Eye (tissue), 1 donor: ENCODE measurements around the gene UMAD1.

Experiments
- DNase-seq: peaks from one replicate; pipeline ENCODE4 v3.0.0-alpha.2; 2015

UMAD1 gene

DNA sequence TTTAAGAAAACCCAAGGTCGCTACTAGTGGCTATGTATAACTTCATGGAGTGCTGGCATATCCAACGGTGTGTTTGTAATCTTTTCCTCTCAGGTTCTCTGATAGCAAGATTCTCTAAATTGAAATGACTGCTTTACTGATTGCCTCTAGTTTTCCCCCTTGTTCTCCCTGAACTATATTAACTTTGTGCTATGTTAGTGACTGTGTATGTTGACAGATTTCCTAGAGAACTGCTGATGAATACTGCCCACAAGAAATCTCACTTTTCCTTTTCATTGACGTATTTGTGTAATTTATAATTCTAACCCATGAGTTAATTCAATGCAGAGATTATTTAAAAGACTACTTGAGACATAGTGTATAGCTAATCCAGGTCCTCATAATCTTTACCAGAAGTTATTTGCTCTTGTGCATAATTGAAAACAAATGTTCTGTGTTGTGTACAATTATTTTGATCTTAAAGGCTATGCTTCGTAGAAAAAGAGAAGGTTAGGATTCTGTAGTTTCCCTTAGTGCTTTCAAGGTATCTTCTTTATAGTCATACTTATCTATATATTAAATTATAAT, 257.5 kb downstream of the UMAD1 start:
- DNase-seq = no peak

DNA sequence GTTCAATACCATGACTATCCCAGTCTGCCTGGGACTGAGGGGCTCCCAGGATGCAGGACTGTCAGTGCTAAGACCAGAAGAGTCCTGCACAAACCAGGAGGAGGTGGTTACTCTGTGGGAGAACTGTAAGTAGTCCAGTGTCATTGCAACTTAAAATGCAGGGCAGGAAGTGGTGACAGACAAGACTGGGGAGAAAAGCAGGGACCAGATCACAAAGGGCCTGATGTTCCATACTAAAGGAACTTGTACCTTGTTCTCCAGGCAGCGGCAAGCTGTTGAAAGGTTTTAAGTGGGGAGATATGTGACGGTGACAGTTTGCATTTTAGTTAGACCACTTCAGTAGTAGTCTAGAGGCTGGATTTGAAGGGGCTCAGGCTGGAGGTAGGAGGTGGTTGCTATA, 262.3 kb downstream of the UMAD1 start:
- DNase-seq = no peak

DNA sequence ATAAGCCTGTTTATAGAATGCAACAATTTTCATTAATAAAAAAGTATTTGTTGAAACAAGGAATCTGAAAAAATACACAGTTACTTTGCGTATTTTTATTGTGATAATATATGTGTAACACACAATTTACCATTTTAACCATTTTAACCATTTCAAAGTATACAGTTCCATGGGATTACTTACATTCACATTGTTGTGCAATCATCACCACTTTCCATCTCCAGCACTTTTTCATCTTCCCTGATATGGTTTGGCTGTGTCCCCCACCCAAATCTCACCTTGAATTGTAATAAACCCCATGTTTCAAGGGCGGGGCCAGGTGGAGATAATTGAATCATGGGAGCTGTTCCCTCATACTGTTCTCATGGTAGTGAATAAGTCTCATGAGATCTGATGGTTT, 266.8 kb downstream of the UMAD1 start:
- no peak for DNase-seq

DNA sequence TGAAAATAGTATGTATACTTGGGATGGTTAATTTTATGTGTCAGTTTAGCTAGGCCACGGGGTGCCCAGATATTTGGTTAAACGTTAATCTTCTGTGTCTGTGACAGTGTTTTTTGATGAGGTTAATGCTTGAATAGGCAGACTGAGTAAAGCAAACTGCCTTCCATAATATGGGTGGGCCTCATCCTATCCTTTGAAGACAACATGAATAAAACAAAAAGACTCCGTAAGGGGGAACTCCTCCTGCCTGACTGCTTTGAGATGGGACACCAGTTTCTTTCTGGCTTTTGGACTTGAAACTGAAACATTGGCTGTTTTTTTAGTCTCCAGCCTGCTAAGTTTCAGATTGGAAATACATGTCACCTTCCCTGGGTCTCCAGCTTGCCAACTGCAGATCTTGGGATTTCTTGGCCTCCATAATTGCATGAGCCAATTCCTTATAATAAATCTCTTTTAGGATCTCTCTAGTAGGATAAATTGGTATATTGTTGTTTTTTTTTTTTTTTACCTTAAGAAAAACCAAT, 268.1 kb downstream of the UMAD1 start:
- no peak for DNase-seq

DNA sequence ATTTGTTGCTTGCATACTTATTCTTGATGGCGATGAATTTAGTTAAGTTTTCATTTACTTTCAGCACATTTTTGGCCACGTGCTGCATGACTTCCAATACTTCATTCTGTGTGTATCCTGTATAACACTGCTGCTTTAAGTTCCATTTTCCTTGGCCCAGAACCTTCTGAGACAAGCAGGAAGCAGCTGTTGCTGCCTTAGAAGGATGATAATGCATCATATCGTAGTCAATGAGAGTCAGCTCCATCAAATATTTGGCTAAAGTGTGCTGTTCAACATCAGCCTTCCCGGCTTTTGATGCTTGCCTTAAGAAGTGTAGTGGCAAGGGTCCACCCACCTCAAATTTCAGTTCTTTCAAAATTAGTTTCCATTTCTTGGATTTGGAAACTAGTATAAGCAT, 268.8 kb downstream of the UMAD1 start:
- no peak for DNase-seq

DNA sequence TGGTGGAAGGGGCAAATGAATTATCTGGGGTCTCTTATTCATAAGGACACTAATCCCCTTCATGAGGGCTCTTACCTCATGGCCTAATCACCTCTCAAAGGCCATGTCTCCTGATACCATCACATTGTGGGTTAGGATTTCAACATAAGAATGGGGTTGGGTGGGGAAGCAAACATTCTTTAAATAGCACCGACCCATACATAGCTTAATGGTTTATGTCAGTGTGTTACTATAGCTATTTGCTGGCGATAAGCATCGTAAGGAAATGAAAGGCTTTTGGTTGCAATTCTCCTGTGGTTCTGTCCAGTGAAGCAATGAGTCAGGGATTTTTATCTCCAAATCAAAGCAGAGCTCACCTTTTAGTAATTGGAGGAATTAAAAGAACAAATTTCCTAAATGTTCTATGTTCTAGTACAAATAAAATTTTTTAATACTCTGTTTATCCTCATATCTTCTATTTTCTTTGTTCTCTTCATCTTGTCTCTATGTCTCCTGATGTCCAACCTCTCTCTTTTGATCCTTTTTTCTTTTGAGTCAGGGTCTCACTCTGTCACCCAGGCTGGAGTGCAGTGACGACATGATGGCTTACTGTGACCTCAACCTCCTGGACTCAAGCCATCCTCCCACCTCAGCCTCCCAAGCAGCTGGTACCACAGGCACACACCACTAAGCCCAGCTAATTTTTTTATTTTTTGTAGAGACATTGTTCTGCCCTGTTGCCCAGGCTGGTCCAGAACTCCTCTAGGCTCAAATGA, 271.0 kb downstream of the UMAD1 start:
- DNase-seq = no peak

DNA sequence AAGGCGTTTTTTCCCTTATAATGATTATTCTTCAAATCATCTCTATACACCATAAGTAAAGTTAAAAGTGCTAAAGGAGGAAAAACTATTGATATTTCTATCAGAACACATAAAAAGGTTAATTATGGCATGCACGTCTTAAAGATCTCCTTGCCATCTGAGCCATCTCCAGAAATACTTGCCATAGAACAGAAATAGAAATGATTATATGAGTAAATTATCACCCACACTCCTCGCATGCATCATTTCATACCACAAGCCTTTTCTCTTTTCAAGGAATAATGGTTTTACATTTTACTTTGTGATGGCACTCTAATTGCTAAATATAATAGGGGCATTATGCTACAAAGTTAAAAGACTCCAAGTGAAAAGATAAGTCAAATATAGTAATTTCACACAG, 272.4 kb downstream of the UMAD1 start:
- DNase-seq = no peak

DNA sequence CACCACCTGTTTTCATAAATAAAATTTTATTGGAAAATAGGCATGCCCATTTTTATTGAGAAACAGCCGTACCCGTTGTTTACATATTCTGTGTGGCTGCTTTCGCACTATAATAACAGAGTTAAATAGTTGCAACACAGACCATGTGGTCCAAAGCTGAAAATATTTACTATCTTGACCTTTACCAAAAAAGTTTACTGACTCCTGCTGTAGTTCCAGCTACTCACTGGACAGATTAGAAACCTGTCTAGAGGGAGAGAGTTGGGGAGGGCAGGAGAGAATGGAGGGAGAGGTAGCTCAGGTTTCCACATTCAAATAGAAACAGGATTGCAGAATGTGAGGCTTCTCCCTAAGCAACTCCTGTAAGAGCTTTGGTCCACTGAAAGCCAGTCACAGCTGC, 273.0 kb downstream of the UMAD1 start:
- no peak for DNase-seq

DNA sequence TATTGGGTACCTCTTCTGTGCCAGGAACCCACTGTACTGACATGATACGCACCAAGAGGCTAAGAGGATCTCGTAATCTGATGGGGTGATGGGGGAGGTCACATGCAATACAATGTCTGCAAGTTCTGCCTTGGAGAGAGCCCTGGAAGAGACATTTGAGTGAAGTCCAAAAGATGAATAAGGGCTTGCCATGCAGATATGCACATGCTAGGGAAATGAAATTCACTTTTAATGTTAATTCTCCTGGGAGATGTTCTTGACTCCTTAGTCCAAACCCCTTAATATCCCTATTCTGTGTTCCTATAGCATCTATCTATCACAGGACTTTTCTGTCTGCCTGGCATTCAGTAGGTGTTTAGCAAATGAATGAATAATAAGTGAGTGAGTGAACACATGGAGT, 274.0 kb downstream of the UMAD1 start:
- DNase-seq = no peak

DNA sequence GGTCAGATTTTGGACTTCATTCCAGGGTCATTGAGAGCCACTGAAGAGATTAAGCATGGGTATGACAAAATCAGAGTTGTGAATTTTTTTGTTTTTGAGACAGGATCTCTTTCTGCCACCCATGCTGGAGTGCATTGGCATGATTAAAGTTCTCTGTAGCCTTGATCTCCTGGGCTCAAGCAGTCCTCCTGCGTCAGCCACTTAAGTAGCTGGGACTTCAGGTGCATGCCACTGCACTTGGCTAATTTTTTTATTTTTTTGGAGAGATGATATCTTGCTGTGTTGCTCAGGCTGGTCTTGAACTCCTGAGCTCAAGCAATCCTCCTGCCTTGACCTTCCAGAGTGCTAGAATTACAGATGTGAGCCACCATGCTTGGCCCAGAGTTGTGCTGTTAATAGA, 275.5 kb downstream of the UMAD1 start:
- no peak for DNase-seq

DNA sequence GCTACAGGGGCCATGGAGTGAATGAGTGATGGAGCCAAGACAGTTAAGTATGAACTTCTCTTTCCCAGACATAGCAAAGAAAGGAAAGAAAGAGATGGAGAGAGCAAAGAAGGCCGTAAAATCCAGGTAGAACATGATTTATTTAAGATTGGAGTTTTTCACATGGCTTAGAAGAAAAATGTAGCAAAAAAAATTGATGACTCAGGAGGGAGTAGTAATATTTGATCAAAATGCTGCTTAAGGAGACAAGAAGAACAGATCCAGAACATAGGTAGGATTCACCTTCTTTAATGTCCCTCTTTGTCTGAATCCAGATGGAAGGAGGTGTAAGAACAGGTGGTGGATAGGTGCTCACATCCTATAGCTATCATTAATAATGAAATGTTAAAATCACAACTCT, 277.0 kb downstream of the UMAD1 start:
- DNase-seq = no peak

DNA sequence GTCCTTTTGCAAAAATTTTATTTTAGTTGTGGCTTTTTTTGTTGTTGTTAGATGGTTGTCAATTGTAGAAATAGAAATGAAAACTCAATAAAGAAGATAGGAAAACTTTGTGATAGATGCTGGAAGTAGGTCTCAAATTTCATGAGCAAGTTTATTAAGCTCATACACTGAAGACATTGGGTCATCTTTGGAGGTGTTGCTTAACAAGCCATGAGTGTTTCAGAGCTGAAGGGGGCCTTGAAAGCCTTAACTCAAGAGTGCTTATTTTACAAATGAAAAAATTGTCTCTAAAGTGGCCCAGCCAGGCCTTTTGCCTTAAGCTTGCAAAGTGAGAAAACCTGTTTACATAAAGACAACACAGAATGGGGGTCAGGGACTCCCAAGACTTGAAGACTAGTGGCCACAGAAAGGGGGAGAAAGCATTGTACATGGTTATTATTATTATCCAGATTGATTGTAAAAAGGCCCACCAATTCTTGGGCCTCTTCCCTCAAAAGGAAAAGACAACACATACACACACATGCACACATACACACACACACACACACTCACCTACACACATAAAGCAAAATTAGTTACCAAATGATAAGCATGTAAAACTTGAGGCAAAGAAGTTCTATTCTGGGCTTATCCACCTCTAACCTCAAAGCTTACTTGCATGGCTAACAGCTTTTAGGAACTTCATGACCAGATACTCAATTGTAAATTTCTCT, 278.3 kb downstream of the UMAD1 start:
- no peak for DNase-seq

DNA sequence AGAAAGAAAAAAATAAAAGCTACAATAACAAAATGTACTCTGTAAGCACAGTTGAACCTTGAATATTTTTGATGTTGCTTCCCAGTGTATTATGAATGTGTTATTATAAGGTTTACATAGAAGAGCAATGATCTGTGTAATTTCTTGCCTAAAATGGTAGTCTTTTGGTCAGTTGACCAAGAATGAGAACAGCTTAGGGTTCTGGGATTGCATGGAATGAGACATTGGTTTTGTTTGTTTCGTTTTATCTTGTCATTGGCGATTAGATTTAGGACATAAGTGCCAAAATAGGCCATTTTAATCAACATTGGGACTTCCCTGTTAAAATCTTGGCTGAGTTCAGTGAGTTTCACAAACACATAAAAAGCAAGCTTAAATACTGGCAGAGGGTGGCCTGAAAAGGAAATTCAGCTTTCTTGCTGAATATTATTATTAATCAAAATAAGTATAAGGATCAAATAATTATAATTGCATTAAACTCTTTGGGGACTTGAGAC, 278.9 kb downstream of the UMAD1 start:
- DNase-seq = no peak

DNA sequence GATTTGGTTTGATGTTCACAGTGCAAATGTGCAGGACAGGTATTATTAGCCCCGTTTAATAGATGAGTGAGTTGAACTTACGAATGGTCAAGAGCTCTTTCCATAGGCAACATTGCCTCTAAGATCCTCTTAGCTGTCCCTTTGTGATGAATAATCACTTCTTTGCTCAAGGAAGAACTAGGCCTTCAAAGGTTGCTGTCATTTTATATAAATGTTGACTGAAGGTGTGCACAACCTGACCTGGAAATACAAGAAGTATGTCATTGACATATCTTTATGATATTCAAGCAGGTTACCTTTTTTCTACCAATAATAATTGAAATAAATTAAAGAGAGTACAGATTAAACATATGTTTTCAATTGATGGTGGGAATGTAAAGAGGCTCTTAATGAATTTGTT, 279.5 kb downstream of the UMAD1 start:
- DNase-seq = no peak

DNA sequence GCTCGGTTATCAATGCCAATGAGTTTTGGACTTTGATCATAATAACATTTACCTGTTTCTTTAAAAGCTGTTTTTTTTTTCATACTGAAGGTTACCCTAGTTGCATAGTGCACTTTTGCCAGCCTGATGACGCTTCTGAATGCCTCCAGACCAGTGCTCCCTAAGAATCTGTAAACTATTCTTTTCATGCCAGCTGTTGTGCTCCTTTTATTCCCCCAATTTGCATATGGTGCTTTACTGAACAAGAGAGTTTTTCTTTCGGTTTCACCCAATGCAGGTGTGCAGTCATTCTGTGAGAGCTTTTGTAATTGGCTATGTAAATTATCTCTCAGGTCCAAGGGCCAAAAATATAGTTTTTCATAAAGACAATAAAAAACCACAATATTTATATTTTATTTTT, 279.9 kb downstream of the UMAD1 start:
- DNase-seq = no peak

DNA sequence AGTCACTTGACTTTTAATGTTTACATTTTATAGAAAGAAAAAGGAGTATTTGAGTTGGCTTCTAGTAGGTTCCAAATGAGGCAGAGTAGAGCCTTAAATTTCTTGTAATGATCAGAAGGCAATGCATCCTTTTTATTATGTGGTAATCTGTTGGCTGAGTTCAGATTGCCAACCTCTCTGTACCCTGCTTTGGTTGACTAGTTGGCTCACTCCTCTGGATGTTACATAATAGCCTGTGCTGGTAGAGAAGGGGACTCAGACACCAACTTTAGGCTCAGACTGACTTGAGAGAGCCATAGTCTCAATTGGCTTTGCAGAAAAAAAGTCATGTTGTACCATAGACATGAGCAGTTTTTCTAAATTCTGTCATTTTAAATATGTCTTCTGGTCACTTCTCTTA, 281.3 kb downstream of the UMAD1 start:
- DNase-seq = no peak

DNA sequence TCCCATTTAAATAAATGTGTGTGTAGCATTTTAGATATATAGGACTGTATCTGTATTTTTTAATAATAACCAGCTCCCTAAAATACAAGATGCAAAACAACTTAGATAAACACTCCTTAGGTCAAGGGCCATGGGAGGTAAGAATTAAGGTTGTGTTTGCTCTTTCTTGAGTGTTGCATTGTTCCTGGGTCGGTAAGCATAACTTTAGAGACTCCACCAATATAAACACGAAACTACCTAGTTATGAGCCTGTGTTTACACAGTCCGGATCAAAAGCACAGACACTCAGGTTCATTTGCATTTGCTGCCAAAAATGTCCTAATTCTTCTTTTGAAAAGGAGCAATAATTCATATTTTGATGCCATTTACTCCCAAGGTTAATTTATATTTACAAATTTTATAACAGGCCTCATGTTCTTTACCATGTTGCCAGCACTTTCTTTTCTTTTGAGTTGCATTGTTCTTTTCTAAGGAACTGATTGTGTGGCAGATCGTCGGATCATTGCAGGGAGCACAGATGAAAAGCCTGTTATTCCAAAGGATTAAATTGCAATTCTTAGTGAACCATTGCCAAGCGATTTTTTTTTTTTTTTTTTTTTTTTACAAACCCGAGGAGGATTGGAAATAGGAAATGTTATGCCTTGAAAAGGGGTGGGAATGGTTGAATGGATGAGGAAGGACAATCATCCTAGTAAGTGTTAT, 282.3 kb downstream of the UMAD1 start:
- DNase-seq = no peak

DNA sequence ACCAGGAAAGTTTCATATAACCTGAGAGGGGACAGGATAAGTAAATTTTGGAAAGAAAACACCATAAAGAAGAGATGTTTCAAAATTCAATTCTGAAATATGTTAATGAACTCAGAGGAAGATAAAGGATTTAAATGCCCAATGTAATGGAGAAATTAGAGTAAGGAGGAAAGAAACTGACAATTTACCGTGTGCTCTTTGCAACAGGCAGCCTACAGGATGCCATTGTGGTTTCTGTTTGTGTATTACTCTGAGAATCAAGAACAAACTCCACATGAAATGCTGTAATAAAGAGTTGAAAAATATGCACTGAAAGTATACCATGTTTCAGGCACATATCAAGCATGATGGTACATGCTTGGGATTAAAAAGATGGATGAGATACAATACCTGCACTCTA, 283.3 kb downstream of the UMAD1 start:
- no peak for DNase-seq

DNA sequence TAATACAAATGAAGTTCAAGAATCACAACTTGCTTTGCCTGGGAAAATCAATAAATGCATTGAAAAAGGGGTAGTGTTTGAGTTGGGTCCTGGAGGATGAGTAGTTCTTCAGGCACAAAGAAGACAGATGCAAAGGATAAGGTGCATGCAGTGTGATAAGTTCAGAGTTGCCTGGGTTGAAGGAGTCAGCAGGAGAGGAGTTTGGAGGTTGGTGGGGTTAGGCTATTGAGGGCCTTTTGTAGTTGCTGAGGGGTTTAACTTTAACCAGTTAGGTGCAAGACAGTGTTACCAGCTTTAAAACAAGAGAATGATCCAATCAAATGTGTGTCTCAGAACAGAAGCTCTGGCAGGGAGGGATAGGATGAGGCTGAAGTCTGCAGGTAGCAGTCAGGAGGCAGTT, 283.8 kb downstream of the UMAD1 start:
- DNase-seq = no peak
